ENCODE data around the gene BORCS6. TPM values are rescaled to one million over a fixed set of nuclear protein-coding genes. Genes with fewer than 3 reads are reported as not detected.

BORCS6 gene
- total RNA-seq (1 to 10 TPM; 6.1 to 6.4 TPM), total RNA-seq (2.7 to 36.8 (median 14.6) reads per million in 172 experiments)
- polyA plus RNA-seq (2013, experiment 1 of 2) = 12.9 TPM
- polyA plus RNA-seq (2013, experiment 2 of 2) = 12.3 TPM

DNA sequence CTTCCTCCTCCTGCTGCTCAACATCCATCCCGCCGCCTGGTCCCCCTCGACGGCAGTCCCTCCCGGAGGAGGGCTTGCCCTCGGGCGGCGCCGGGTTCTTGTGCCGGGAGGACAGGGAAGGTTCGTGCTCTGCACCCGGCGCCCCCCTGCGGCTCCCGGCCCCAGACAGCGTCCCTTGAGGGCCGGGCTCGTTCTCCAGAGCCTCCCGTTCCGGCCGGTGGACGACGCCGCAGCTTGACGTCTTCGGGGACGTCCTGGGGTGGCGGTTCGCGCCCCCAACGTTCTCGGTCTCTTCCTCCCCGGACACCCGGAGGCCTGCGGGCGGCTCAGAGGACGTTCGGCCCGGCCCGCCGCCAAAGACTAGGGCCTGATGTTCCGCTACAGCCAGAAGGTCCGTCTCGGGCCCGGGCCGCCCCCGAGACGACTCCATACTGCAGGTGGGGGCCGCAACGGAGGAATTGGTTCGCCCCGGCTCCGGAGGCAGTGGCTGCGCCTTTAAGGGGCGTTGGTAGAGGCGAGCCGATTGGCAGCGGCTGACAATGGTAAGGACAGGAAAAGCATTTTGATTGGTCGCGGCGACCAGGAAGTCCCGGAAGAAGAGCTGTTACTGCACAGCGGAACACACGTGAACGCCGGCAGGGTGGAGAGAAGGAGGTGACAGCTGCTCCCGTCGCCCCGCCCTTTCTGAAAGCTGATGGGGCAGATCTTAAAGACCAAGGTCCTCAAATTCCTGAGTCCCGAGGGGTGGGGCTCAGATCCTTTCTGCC is at the start of gene BORCS6:
Gene BORCS6 (minus strand): TSS at position 470 of the 767 bp plus-strand sequence. CDS start 40 bp downstream, at position 430.
- Histone ChIP-seq H3K36me3 (ENCODE audit: insufficient read depth, low read length) (no peaks in the 10 kb centered on the region), H3K27me3 (ENCODE audit: control insufficient read depth in 1 of 2, insufficient read depth in 2 of 2, low read length in 2 of 2) (no peaks in the 10 kb centered on the region), H3K4me1 (ENCODE audit: insufficient read depth, low read length) (peaks cover 77% of the 10 kb centered on the region), H3K4me3 (ENCODE audit: low read length) (peak within 1 kb of the TSS; percentile 93), H3K9me3 (ENCODE audit: control insufficient read depth in 1 of 2, insufficient read depth in 1 of 2, low read length in 2 of 2) (no peaks in the 10 kb centered on the region), H3K27ac (ENCODE audit: low read depth in 1 of 2, low read length in 2 of 2) (peak within 1 kb of the TSS; percentile 83)
- H3K9me3 Mint-ChIP-seq = no peaks in the 10 kb centered on the region
- DNase-seq (peak; percentile 84 to 99 (median 92)), ATAC-seq (ENCODE audit: poor library complexity) (peak; percentile 68)
- intact Hi-C loops (cut with DNase I, micrococcal nuclease) = loop anchor here (1.0 to 5.0 kb wide), 6 partner anchors 10 to 97 kb away; partner anchors contain the start of gene RANGRF (in 1 of the 2)
- ChIA-PET CTCF (interaction anchor here (0.7 to 4.7 kb wide), 7 partner anchors 10 to 111 kb away, joined by 3 to 30 read pairs (median 4); no protein-coding TSS in a partner anchor), POLR2A (interaction anchor here (0.6 to 10.5 kb wide), 23 partner anchors 9 to 333 kb away, joined by 3 to 344 read pairs (median 6); partner anchors contain the start of genes ALOXE3, AURKB, CTC1 and HES7)
- H3K27ac Mint-ChIP-seq = peak within 1 kb of the TSS; percentile 85
- H3K4me1 Mint-ChIP-seq (ENCODE audit: low read depth) = peaks cover 12% of the 10 kb centered on the region
- peaks cover 3% of the 10 kb centered on the region for H3K36me3 Mint-ChIP-seq (ENCODE audit: low read depth)
- H3K4me3 Mint-ChIP-seq = no peak within 1 kb of the TSS
- TF ChIP-seq, protein P1, sequence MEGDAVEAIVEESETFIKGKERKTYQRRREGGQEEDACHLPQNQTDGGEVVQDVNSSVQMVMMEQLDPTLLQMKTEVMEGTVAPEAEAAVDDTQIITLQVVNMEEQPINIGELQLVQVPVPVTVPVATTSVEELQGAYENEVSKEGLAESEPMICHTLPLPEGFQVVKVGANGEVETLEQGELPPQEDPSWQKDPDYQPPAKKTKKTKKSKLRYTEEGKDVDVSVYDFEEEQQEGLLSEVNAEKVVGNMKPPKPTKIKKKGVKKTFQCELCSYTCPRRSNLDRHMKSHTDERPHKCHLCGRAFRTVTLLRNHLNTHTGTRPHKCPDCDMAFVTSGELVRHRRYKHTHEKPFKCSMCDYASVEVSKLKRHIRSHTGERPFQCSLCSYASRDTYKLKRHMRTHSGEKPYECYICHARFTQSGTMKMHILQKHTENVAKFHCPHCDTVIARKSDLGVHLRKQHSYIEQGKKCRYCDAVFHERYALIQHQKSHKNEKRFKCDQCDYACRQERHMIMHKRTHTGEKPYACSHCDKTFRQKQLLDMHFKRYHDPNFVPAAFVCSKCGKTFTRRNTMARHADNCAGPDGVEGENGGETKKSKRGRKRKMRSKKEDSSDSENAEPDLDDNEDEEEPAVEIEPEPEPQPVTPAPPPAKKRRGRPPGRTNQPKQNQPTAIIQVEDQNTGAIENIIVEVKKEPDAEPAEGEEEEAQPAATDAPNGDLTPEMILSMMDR (IDR thresholded peaks at IDR 0.05) = no peak
- H3K27me3 Mint-ChIP-seq = no peaks in the 10 kb centered on the region

GRCh38 chr17:8237886-8238285 is 47.9 kb upstream of the BORCS6 start:
- TF ChIP-seq, protein P1 (IDR thresholded peaks at IDR 0.05) = no peak
- H3K9me3 Mint-ChIP-seq = no peaks in the 10 kb centered on the region
- intact Hi-C loops (cut with DNase I, micrococcal nuclease) = no loop called here
- H3K4me1 ChIP-seq (ENCODE audit: insufficient read depth, low read length) = peaks cover 14% of the 10 kb centered on the region
- H3K27ac Mint-ChIP-seq = peak overlapping the region; percentile 32
- ChIA-PET POLR2A (interaction anchor here (1.8 to 19.8 kb wide), 3 partner anchors 6 to 57 kb away, joined by 7 to 630 read pairs (median 630); partner anchors contain the start of genes CTC1, PFAS and SLC25A35), CTCF (interaction anchor here (0.6 to 1.2 kb wide), 3 partner anchors 15 to 80 kb away, joined by 3 to 4 read pairs (median 3); no protein-coding TSS in a partner anchor)
- no peak overlapping the region for H3K4me3 ChIP-seq (ENCODE audit: low read length)
- H3K4me1 Mint-ChIP-seq (ENCODE audit: low read depth) = peaks cover 46% of the 10 kb centered on the region
- H3K9me3 ChIP-seq (ENCODE audit: control insufficient read depth in 1 of 2, insufficient read depth in 1 of 2, low read length in 2 of 2) = no peaks in the 10 kb centered on the region
- no peaks in the 10 kb centered on the region for H3K27me3 ChIP-seq (ENCODE audit: control insufficient read depth in 1 of 2, insufficient read depth in 2 of 2, low read length in 2 of 2)
- H3K36me3 ChIP-seq (ENCODE audit: insufficient read depth, low read length) = peaks cover 97% of the 10 kb centered on the region
- no peak overlapping the region for H3K4me3 Mint-ChIP-seq
- no peak for ATAC-seq (ENCODE audit: poor library complexity)
- no peak for DNase-seq
- no peak overlapping the region for H3K27ac ChIP-seq (ENCODE audit: low read depth in 1 of 2, low read length in 2 of 2)
- peaks cover 82% of the 10 kb centered on the region for H3K36me3 Mint-ChIP-seq (ENCODE audit: low read depth)
- no peaks in the 10 kb centered on the region for H3K27me3 Mint-ChIP-seq

DNA sequence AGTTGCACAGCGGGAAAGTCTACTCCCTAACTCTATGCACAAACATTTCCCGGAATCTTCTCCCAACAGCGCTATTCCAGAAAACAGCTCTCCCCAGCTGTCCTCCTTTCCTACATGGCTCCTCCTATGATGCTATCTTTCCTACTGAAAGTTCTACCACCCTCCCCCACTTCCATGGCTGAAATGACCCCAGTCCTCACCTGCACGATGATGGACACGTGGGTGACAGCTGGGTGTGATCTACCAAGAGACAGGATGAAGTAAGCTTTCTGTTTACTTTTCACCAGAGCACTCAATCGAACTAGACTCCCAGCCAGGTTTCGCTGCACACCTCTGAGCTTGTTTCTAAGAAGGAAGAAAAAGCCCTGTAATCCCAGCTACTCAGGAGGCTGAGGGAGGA is 47.2 kb upstream of the BORCS6 start:
- DNase-seq (no peak), ATAC-seq (ENCODE audit: poor library complexity) (no peak)
- Mint-ChIP-seq H3K9me3 (no peaks in the 10 kb centered on the region), H3K4me1 (ENCODE audit: low read depth) (peaks cover 42% of the 10 kb centered on the region), H3K36me3 (ENCODE audit: low read depth) (peaks cover 82% of the 10 kb centered on the region), H3K27me3 (no peaks in the 10 kb centered on the region), H3K27ac (no peak overlapping the region), H3K4me3 (no peak overlapping the region)
- Histone ChIP-seq H3K36me3 (ENCODE audit: insufficient read depth, low read length) (peaks cover 97% of the 10 kb centered on the region), H3K9me3 (ENCODE audit: control insufficient read depth in 1 of 2, insufficient read depth in 1 of 2, low read length in 2 of 2) (no peaks in the 10 kb centered on the region), H3K27me3 (ENCODE audit: control insufficient read depth in 1 of 2, insufficient read depth in 2 of 2, low read length in 2 of 2) (no peaks in the 10 kb centered on the region), H3K4me3 (ENCODE audit: low read length) (no peak overlapping the region), H3K27ac (ENCODE audit: low read depth in 1 of 2, low read length in 2 of 2) (no peak overlapping the region), H3K4me1 (ENCODE audit: insufficient read depth, low read length) (peaks cover 11% of the 10 kb centered on the region)
- intact Hi-C loops (cut with DNase I, micrococcal nuclease) = no loop called here
- TF ChIP-seq, protein P1 (IDR thresholded peaks at IDR 0.05) = no peak
- ChIA-PET POLR2A (interaction anchor here (13.7 to 19.8 kb wide), 2 partner anchors 6 to 7 kb away, joined by 630 read pairs; partner anchors contain the start of genes CTC1 and PFAS), CTCF (interaction anchor here (0.6 to 1.2 kb wide), 2 partner anchors 14 to 80 kb away, joined by 3 read pairs; no protein-coding TSS in a partner anchor)

Measured in CD4-positive, alpha-beta T cell (primary cell).